Measurements from ENCODE around the gene RNU2-1. TPM values are rescaled to one million over a fixed set of nuclear protein-coding genes. Genes with fewer than 3 reads are reported as not detected.
"Not testable (repeated sequence)": the region's sequence is repeated elsewhere in the genome, so short reads cannot be mapped to it uniquely, and the experiment has no call there.

RNU2-1 gene
- total RNA-seq, 1 donor from 2014 or later: not detected

DNA sequence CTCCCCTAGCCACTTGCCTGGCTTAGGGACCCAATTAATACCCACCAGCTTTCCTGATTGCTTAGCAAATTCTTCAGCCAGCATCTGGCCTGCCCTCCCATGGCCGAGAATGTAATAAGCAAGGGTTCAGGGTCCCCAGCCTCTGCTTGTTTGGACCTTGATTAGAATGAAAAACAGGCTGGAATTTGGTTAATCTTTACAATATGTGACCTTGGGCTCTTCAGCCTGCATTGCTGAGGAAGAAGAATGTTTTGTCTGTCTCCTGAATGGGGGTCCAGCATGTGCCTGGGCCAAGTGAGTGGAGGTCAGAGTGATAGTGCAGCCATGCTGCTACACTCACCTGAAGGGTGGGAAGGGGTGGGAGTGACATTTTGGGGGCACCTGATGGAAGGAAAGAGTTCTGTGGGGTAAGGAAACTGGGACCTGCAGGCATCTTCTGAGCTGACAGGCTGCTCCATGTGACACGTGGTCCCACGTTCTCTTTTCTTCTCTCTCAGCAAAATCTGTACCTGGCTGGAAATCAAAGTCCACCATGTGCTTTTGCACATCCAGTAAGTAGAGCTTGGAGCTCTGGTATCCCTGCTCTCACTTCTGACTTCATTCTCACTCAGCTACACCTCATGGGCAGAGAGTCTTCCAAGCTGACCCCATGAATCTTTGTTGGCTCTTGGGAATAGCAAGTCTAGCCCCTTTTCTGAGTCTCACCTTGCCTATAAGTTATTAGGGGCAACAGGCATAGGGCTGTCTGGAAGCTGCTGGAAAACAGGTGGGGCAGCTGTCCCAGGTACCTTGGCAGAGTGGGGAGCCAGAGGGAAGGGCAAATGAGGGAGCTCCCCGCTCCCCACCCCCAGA, 16.8 kb downstream of the RNU2-1 start:
- FAIRE-seq (no peak), DNase-seq (ENCODE audit: low spot score in 2 of 2) (no peak)

- DNase-seq (ENCODE audit: low spot score in 2 of 2) (no peak), FAIRE-seq (no peak)
Observed at GRCh38 chr17:43216369-43216761, 17.4 kb downstream of the RNU2-1 start.

DNA sequence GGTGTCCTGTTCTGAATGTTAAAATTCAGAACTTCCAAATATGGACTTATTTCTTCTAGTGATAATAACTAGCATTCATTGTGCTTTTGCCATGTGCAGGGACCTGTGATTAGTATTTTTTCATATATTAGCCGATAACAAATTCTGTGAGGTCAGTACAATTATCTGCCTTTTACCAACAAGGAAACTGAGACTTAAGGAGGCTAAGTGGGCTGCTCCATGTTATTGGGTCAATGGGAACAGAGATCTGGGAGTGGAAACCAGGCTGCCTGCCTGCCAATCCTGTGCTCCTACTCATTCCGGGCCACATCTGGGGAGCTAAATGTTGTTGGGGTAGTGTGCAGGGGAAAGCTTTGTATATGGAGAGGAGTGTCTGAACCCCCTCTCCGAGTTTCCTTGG, 18.4 kb downstream of the RNU2-1 start:
- DNase-seq (ENCODE audit: low spot score in 2 of 2) (no peak), FAIRE-seq (no peak)

- FAIRE-seq (no peak), DNase-seq (ENCODE audit: low spot score in 2 of 2) (no peak)
Observed at GRCh38 chr17:43213545-43213944, 20.2 kb downstream of the RNU2-1 start.

- FAIRE-seq: no peak
Observed at GRCh38 chr17:43212641-43213490, 20.9 kb downstream of the RNU2-1 start.

DNA sequence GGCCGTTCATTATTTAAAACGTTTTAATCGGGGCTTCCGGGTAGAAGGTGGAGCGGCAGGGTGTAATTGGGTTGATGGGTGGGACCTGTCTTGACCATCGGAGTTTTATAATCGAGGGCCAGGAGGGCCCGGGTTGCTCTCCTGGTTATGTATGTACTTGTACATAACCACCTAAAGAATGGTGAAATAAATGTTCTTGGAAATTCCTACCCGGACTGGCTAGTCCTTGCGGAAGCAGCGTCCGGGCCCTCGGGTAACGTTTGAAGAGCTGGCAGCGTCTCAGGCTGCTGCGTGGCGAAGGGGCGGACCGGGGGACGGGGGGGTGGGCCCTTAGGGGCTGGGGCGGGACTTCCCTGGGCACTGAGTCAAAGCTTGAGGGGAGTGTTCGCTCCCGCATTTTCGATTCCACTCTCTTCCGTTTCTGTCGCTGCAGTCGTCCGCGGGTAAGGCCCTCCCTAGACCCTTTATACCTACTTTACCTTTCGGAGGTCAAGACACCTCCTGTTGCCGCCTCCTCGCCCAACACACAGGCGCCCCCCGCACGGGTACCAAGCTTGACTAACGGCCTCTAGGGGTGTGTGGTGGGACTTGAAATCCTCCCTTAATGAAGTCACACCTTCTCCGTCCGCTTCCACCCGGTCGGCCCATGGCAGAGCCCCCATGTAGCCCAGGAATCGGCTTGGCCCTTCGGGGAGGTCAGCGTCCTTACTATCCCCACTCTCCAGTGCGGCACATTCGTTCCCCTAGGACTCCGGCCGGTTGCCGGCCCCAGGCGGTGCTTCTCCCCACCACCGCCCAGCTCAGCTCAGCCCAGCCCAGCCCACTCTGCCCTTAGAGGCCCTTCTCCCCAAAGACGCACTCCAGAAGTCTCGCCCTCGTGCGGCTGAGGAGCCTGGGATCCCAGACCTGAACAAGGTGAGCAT, 22.0 kb downstream of the RNU2-1 start, which contains the start of gene TMEM106A:
Gene TMEM106A, plus strand, starts transcription at position 396 of the 923 bp plus-strand sequence. CDS start 1,167 bp downstream, outside the sequence.
- peak; percentile 46 to 82 for DNase-seq (ENCODE audit: low spot score in 2 of 2)
- FAIRE-seq: no peak

More at GRCh38 chr17:43212641-43213490, 20.9 kb downstream of the RNU2-1 start:
- DNase-seq (ENCODE audit: low spot score in 2 of 2): no peak

DNA sequence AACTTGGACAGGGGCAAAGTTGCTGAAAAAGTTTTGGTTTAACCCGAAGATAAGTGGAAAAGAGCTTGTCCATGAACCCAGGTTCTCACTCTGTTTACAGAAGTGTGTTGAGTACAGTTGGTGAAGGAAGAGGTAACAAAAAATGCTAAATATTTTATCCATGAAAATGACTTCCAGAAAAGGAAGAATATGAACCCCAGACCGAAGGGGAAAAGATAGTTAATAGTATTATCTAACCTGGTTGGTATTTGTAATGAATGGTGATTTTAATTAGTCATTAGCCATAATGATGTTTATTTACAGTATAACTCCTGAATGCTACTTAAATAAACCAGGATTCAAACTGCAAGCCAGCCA, 22.7 kb downstream of the RNU2-1 start:
- FAIRE-seq (no peak), DNase-seq (ENCODE audit: low spot score in 2 of 2) (no peak)

GRCh38 chr17:43210576-43210975, 23.2 kb downstream of the RNU2-1 start:
- DNase-seq (ENCODE audit: low spot score in 2 of 2): no peak
- no peak for FAIRE-seq

DNA sequence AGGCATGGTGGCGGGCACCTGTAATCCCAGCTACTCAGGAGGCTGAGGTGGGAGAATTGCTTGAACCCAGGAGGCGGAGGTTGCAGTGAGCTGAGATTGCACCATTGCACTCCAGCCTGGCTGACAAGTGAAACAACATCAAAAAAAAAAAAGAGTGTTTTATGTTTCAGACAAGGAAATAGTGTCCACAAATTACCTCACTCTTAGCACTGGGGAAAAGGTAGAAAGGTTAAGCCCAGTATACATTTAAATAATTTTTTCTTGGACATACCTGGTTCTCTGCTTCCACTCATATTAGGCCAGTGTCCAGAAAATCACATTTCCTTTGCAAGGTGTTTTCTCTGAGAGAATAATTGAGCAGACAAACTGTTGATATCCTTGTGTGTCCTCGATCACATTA, 30.8 kb downstream of the RNU2-1 start:
- DNase-seq (ENCODE audit: low spot score in 2 of 2); FAIRE-seq: not testable (repeated sequence)

DNA sequence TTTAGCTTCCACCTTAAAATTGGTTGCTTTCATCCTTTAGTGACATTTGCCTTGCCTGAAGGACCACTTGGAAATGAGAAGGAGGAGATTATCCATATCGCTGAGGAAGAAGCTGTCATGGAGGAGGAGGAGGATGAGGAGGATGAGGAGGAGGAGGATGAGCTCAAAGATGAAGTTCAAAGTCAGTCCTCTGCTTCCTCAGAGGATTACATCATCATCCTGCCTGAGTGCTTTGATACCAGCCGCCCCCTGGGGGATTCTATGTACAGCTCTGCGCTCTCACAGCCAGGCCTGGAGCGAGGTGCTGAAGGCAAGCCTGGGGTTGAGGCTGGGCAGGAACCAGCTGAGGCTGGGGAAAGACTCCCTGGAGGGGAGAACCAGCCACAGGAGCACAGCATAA, 33.6 kb downstream of the RNU2-1 start:
- FAIRE-seq (no peak), DNase-seq (ENCODE audit: low spot score in 2 of 2) (no peak)

GRCh38 chr17:43199633-43200032, 34.1 kb downstream of the RNU2-1 start:
- FAIRE-seq (no peak), DNase-seq (ENCODE audit: low spot score in 2 of 2) (no peak)

GRCh38 chr17:43193251-43193650, 40.5 kb downstream of the RNU2-1 start:
- DNase-seq (ENCODE audit: low spot score in 2 of 2): no peak

GRCh38 chr17:43186656-43187055, 47.1 kb downstream of the RNU2-1 start:
- not testable (repeated sequence) for DNase-seq (ENCODE audit: low spot score in 2 of 2); FAIRE-seq

More at GRCh38 chr17:43193251-43193650, 40.5 kb downstream of the RNU2-1 start:
- FAIRE-seq: no peak

- FAIRE-seq (no peak), DNase-seq (ENCODE audit: low spot score in 2 of 2) (no peak)
Observed at GRCh38 chr17:43183921-43184320, 49.9 kb downstream of the RNU2-1 start.

Small RNA genes within 50 kb of the gene (small RNA-seq; reads per million reads assigned to genes)
- gene RF00004: not detected
- not detected for gene RNU2-1

Other genes starting within 250 kb of the RNU2-1 start
- gene RPL27, start 235.6 kb downstream of the RNU2-1 start, total RNA-seq: 1,220 TPM
- 1.2 TPM for gene IFI35, start 227.2 kb downstream of the RNU2-1 start, total RNA-seq
- gene VAT1, start 211.6 kb downstream of the RNU2-1 start, total RNA-seq: 77.9 TPM
- gene RND2, start 208.7 kb downstream of the RNU2-1 start, total RNA-seq: 4.5 TPM
- 6.1 TPM for gene BRCA1, start 108.6 kb downstream of the RNU2-1 start, total RNA-seq
- gene NBR1, start 62.8 kb downstream of the RNU2-1 start, total RNA-seq: 66.0 TPM
- gene TMEM106A, start 22.1 kb downstream of the RNU2-1 start, total RNA-seq: under 0.01 TPM
- not detected for gene CCDC200, start 5.4 kb downstream of the RNU2-1 start, total RNA-seq
- gene ARL4D, start 165.0 kb upstream of the RNU2-1 start, total RNA-seq: 39.5 TPM
- gene DHX8, start 250.0 kb upstream of the RNU2-1 start, total RNA-seq: 40.8 TPM